ENCODE measurements around the gene FBH1. TPM values are rescaled to one million over a fixed set of nuclear protein-coding genes. Genes with fewer than 3 reads are reported as not detected.

The FBH1 gene
- total and polyA plus RNA-seq, 4 donors, result 39.4 to 93.2 (median 63.8) TPM

DNA sequence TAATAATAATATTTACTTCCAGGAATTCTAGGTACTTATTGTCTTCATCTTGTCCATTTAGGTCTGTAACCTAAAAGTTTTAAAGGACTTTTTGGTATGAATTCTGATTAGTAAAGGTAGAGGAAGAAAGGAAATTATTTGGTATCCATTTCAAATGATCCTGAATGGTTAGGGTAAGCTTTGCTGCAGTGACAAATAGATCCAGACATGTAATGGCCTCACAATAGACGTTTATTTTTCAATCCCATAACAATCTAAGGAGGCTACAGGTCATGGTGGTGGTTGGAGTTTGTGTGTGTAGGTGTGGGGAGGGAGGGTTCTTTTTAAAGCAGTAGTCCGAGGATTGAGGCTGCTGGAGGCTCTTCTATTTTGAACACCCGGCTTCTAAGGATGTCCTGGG is 5.3 kb downstream of the FBH1 start:
- H3K27ac ChIP-seq (ENCODE audit: low read depth in 1 of 2, low read length in 1 of 2), result no peak overlapping the region
- DNase-seq (no peak), ATAC-seq (ENCODE audit: insufficient read depth, low FRiP score) (no peak)
- H3K36me3 ChIP-seq (ENCODE audit: control insufficient read depth in 4 of 4, insufficient read depth in 4 of 4, low read length in 4 of 4), result peaks cover 3 to 29% (median 14%) of the 10 kb centered on the region in 4 donors
- no peaks in the 10 kb centered on the region for H3K27me3 ChIP-seq (ENCODE audit: control insufficient read depth in 3 of 3, insufficient read depth in 3 of 3, low read length in 2 of 3)
- H3K4me1 ChIP-seq (ENCODE audit: control insufficient read depth in 5 of 5, insufficient read depth in 5 of 5, low read length in 5 of 5), result peaks cover 3 to 24% (median 9%) of the 10 kb centered on the region in 5 donors
- 76 to 92% methylated on average over 3 of the region's 3 CpGs for WGBS, 2 donors
- H3K9me3 ChIP-seq (ENCODE audit: control insufficient read depth in 4 of 4, insufficient read depth in 3 of 4, low read length in 3 of 4), result peaks cover 0 to 3% (median 0%) of the 10 kb centered on the region in 4 donors
- TF ChIP-seq, protein P1, sequence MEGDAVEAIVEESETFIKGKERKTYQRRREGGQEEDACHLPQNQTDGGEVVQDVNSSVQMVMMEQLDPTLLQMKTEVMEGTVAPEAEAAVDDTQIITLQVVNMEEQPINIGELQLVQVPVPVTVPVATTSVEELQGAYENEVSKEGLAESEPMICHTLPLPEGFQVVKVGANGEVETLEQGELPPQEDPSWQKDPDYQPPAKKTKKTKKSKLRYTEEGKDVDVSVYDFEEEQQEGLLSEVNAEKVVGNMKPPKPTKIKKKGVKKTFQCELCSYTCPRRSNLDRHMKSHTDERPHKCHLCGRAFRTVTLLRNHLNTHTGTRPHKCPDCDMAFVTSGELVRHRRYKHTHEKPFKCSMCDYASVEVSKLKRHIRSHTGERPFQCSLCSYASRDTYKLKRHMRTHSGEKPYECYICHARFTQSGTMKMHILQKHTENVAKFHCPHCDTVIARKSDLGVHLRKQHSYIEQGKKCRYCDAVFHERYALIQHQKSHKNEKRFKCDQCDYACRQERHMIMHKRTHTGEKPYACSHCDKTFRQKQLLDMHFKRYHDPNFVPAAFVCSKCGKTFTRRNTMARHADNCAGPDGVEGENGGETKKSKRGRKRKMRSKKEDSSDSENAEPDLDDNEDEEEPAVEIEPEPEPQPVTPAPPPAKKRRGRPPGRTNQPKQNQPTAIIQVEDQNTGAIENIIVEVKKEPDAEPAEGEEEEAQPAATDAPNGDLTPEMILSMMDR (IDR thresholded peaks at IDR 0.05; ENCODE audit: control extremely low read depth, extremely low read depth), result no peak
- H3K4me3 ChIP-seq, result no peak overlapping the region
- H3K9ac ChIP-seq (ENCODE audit: insufficient read depth in 1 of 2, low read length in 2 of 2), result no peak overlapping the region

DNA sequence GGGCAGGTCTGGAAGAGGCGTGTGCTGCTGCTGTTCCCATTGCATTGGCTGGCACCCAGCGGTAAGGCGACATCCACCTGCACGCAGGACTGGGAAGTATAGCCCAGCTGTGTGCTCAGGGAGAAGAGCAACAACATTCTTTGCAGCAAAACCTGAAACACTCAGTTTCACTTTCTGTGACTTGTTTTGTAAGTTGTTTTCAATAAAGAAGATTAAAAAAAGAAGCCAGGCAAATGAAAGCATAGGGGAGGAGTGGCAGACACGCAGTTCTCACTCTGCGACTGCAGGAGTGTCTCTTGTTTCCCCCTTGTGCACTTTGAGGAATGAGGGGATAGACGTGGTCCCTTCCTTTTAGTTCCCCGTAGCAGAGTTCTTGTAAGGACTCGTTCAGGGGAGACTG is 5.8 kb downstream of the FBH1 start:
- Histone ChIP-seq H3K9me3 (ENCODE audit: control insufficient read depth in 4 of 4, insufficient read depth in 3 of 4, low read length in 3 of 4) (peaks cover 0 to 3% (median 0%) of the 10 kb centered on the region in 4 donors), H3K4me1 (ENCODE audit: control insufficient read depth in 5 of 5, insufficient read depth in 5 of 5, low read length in 5 of 5) (peaks cover 3 to 24% (median 9%) of the 10 kb centered on the region in 5 donors), H3K27me3 (ENCODE audit: control insufficient read depth in 3 of 3, insufficient read depth in 3 of 3, low read length in 2 of 3) (no peaks in the 10 kb centered on the region), H3K4me3 (no peak overlapping the region), H3K9ac (ENCODE audit: insufficient read depth in 1 of 2, low read length in 2 of 2) (no peak overlapping the region), H3K36me3 (ENCODE audit: control insufficient read depth in 4 of 4, insufficient read depth in 4 of 4, low read length in 4 of 4) (peaks cover 3 to 29% (median 14%) of the 10 kb centered on the region in 4 donors), H3K27ac (ENCODE audit: low read depth in 1 of 2, low read length in 1 of 2) (no peak overlapping the region)
- ATAC-seq (ENCODE audit: insufficient read depth, low FRiP score) (no peak), DNase-seq (no peak)
- WGBS, 2 donors, result 88 to 90% methylated on average over 9 of the region's 9 CpGs
- TF ChIP-seq, protein P1 (IDR thresholded peaks at IDR 0.05; ENCODE audit: control extremely low read depth, extremely low read depth), result no peak

DNA sequence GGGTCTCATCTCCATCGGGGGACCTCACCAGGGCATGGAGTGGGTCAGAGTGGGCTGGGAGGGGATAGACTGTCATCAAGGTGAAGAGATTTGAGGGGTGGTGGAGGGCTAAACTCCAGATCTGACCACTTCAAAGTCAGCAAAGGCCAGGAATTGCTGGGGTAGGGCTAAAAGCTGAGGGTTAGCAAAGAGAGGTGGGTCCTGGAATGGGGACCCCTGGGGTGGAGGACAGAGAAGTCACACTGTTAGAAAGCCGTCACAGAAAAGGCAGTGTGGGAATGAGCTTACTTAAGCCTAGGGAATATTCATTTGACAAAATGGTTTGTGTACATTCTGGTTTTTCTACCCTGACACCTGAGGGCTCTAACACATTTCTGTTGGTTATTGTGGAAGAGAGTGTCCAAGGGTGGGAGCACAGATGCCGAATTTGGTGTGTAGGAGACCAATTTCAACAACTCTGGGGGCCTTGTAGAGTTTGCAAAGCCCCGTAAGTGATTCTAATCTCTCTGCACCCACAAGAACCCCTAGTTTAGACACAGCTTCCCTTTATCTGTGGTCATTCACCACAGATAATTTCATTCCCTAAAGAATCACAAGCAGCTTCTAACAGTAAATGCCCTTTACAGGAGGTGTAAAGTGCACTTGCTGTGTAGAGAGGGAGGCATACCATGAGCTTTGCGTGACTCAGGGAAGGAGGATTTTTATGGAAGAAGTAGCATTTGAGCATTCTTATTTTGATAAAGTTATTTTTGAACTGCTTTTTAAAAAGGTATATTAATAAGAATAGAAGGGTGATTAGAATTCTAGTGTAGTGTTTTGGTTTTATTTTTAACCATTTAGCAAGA is 6.4 kb downstream of the FBH1 start:
- Histone ChIP-seq H3K27ac (ENCODE audit: low read depth in 1 of 2, low read length in 1 of 2) (no peak overlapping the region), H3K36me3 (ENCODE audit: control insufficient read depth in 4 of 4, insufficient read depth in 4 of 4, low read length in 4 of 4) (peaks cover 3 to 29% (median 14%) of the 10 kb centered on the region in 4 donors), H3K4me3 (no peak overlapping the region), H3K9ac (ENCODE audit: insufficient read depth in 1 of 2, low read length in 2 of 2) (no peak overlapping the region), H3K9me3 (ENCODE audit: control insufficient read depth in 4 of 4, insufficient read depth in 3 of 4, low read length in 3 of 4) (peaks cover 0 to 3% (median 0%) of the 10 kb centered on the region in 4 donors), H3K27me3 (ENCODE audit: control insufficient read depth in 3 of 3, insufficient read depth in 3 of 3, low read length in 2 of 3) (no peaks in the 10 kb centered on the region), H3K4me1 (ENCODE audit: control insufficient read depth in 5 of 5, insufficient read depth in 5 of 5, low read length in 5 of 5) (peaks cover 0 to 18% (median 4%) of the 10 kb centered on the region in 5 donors)
- ATAC-seq (ENCODE audit: insufficient read depth, low FRiP score), result no peak
- whole genome bisulfite sequencing, 2 donors, result 87 to 89% methylated on average over 5 of the region's 5 CpGs
- no peak for DNase-seq
- TF ChIP-seq, protein P1 (IDR thresholded peaks at IDR 0.05; ENCODE audit: control extremely low read depth, extremely low read depth), result no peak

Data from lung (tissue), 12 donors.